Measurements from ENCODE around the gene CIDEA.

GRCh38 chr18:12296457-12296856 lies 42.3 kb downstream of the CIDEA start:
- TF ChIP-seq CTCF (IDR thresholded peaks at IDR 0.05), result no peak
- no peak for TF ChIP-seq POLR2A (IDR thresholded peaks at IDR 0.05)

Data from body of pancreas (tissue), 4 donors.